Measurements from ENCODE around the gene TIGD1.

The TIGD1 gene

DNA sequence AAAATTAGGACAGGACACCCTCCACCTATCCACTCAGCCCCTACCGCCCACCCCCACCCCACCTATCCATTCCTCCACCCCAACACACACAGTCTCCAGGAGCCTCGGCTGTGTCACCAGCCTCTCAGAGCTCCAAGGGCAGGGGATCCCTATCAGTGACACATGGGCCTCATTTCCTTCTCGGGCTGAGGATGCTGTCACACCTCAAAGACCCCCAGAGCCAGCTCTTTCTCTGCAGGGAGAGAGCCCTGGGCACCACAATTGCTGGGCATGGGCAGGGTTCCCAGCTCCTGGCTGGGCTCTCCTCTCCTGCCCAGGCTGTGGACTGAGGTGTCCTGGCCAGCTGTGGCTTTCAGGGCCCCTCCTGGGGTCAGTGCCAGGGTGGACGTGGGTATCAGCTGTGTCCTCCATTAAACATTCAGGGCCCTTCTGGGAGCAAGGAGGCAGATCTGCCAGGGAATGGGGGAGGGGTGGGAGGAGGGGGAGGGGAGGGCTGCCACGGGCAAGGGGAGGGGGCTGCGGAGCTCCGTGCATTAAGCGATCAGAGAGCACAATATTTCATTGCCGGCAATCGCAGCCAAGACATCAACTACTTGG, 48.5 kb downstream of the TIGD1 start:
- no peak for DNase-seq (ENCODE audit: low read depth, low spot score)

DNA sequence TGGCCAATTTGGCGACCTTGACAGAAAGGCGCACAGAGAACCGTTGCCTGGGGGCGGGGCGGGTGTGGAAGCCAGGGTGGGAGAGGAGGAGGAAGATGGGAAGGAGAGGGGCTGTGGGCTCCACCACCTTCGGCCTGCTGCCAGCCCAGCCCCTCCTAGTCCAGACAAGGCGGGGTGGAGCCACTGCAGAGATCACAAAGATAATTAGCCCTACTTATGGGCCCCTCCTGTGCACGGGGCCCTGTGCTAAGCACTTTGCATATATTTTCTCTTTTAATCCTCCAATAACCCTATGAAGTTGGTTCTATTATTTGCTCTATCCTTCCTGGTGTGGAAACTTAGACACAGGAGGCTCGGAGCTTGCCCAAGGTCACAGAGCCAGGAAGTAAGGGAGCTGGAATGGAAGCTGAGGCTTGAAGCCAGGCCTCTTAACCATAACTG, 49.0 kb downstream of the TIGD1 start:
- DNase-seq (ENCODE audit: low read depth, low spot score), result no peak

DNA sequence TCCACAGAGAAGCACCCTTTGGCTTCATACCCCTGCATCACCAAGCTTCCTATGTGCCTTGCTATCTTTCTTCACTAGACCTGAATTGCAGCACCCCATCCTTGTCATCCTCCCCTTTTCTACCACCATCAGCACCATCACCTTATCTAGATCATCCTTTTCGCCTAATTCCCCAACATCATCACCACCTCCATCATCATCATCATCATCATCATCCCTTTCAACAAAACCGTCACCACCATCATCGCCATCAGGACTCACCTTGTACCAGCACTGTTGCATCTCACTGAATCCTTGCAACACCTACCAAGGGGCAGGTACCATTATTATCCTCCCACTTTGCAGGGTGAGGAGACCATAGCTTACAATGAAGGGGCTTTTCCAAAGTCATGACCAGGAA, 51.9 kb downstream of the TIGD1 start:
- DNase-seq (ENCODE audit: low read depth, low spot score), result no peak

Data from ELF-1 (cell line).